HepG2 (cell line): Measurements from ENCODE around the gene LTA4H. TPM values are rescaled to one million over a fixed set of nuclear protein-coding genes. Genes with fewer than 3 reads are reported as not detected.

ENCODE experiments used
- ATAC-seq: fragments of 200-7000 bp; cut with Tn5 transposase; 3 replicates; pipeline ENCODE4 v1.9.1; 2020; ENCODE audit warnings: mild to moderate bottlenecking, moderate library complexity
- BruUV-seq: library from RNA; stranded (reverse); fragments of 400-500 nt; replicated peaks from 2 replicates; lab custom pipeline; 2021; lab: Mats Ljungman, UMichigan
- CTCF ChIA-PET: fragments of 300-600 bp; formaldehyde crosslinking; extraction: SDS; loops from one replicate; lab custom pipeline; 2021; ENCODE audit warnings: low total read pairs, inconsistent platforms, low intra/inter-chr PET ratio; lab: Yijun Ruan, JAX
- POLR2A ChIA-PET: fragments of 350-600 bp; sonication (Branson Sonifier 250); formaldehyde crosslinking; loops from one replicate; lab custom pipeline; 2020; ENCODE audit warnings: antibody characterized with exemption, inconsistent platforms; lab: Yijun Ruan, JAX
- DNase-seq: peaks from one replicate; pipeline ENCODE4 v3.0.0-alpha.2; 2015; ENCODE audit warnings: low spot score
- FAIRE-seq: peaks from 3 replicates; lab custom pipeline; 2011; peaks lifted over from hg19 to GRCh38; lab: Jason Lieb, UNC
- H2AFZ ChIP-seq: one replicate; pipeline ENCODE4 v1.6.1; 2011; ENCODE audit warnings: low read length, inconsistent platforms
- H3K27ac ChIP-seq: fragments of 300-600 bp; 3 replicates; pipeline ENCODE4 v1.8.0; 2011; ENCODE audit warnings: mixed run types, mild to moderate bottlenecking, mixed read lengths, low read length, inconsistent platforms; ENCODE audit not compliant: insufficient read depth; ENCODE audit errors: extremely low read length
- H3K27me3 ChIP-seq, 2 experiments: fragments of 200-600 bp in 1 of 2; 2 replicates in 1 of 2; 3 replicates in 1 of 2; pipeline versions ENCODE4 v1.6.0 to v1.8.0; 2011; ENCODE audit warnings: low read length in 2 of 2, mild to moderate bottlenecking in 2 of 2, moderate library complexity in 2 of 2, inconsistent platforms in 1 of 2; ENCODE audit not compliant: insufficient read depth in 2 of 2, control insufficient read depth in 1 of 2
- H3K36me3 ChIP-seq, 2 experiments: fragments of 200-600 bp in 1 of 2; replicated peaks in 1 of 2; 2 replicates in 1 of 2; 3 replicates in 1 of 2; pipeline versions ENCODE4 v1.5.1 to v1.8.0; 2011; ENCODE audit warnings: low read length in 2 of 2, inconsistent platforms in 1 of 2; ENCODE audit not compliant: insufficient read depth in 2 of 2, control insufficient read depth in 1 of 2
- H3K4me1 ChIP-seq: 2 replicates; pipeline ENCODE4 v1.5.1; 2012; ENCODE audit warnings: low read length, inconsistent platforms; ENCODE audit not compliant: insufficient read depth
- H3K4me2 ChIP-seq: 2 replicates; pipeline ENCODE4 v1.6.0; 2011; ENCODE audit warnings: low read depth, low read length, inconsistent platforms
- H3K4me3 ChIP-seq, 3 experiments: fragments of 200-600 bp in 1 of 3; sonication (generic), shearing (Covaris generic) in 1 of 3; replicated peaks in 1 of 3; 2 replicates each; pipeline ENCODE4 v1.5.1; 2011 to 2016; ENCODE audit warnings: low read length in 3 of 3, inconsistent platforms in 2 of 3, low read depth in 2 of 3, mild to moderate bottlenecking in 2 of 3, control low read depth in 1 of 3, mixed read lengths in 1 of 3; ENCODE audit not compliant: insufficient read depth in 1 of 3
- H3K79me2 ChIP-seq: one replicate; pipeline ENCODE4 v1.6.1; 2011; ENCODE audit warnings: low read length, inconsistent platforms; ENCODE audit not compliant: insufficient read depth
- H3K9ac ChIP-seq: 2 replicates; pipeline ENCODE4 v1.6.0; 2011; ENCODE audit warnings: mild to moderate bottlenecking, low read depth, low read length, inconsistent platforms; ENCODE audit not compliant: insufficient read depth
- H3K9me3 ChIP-seq: 2 replicates; pipeline ENCODE4 v1.5.1; 2012; ENCODE audit warnings: mild to moderate bottlenecking, low read length
- H4K20me1 ChIP-seq: 2 replicates; pipeline ENCODE4 v1.6.0; 2011; ENCODE audit warnings: inconsistent platforms, mild to moderate bottlenecking, low read length, moderate library complexity; ENCODE audit not compliant: insufficient read depth
- GFI1 ChIP-seq: sonication (generic); formaldehyde crosslinking; IDR thresholded peaks from 2 replicates; pipeline ENCODE4 v1.5.0; 2020; ENCODE audit warnings: missing genetic modification reagents, mild to moderate bottlenecking, borderline replicate concordance
- HMG20B ChIP-seq: conservative IDR thresholded peaks from 2 replicates; pipeline ENCODE4 v1.6.1; 2016; ENCODE audit warnings: missing genetic modification reagents, missing compliant biosample characterization
- NCOR1 ChIP-seq: fragments of 200-600 bp; sonication (generic); IDR thresholded peaks from 2 replicates; pipeline ENCODE4 v1.7.0; 2017; ENCODE audit warnings: antibody characterized with exemption, low read length, borderline replicate concordance
- NFIC ChIP-seq: IDR thresholded peaks from 2 replicates; pipeline ENCODE4 v1.6.1; 2012; ENCODE audit warnings: mild to moderate bottlenecking, low read length, inconsistent platforms
- POLR2AphosphoS5 ChIP-seq: IDR thresholded peaks from 2 replicates; pipeline ENCODE4 v1.6.1; 2012; ENCODE audit warnings: low read depth, low read length
- ZFY ChIP-seq: sonication (generic); formaldehyde crosslinking; IDR thresholded peaks from 2 replicates; pipeline ENCODE4 v1.4.0; 2020; ENCODE audit warnings: missing genetic modification reagents
- WGBS: methylation state at CpG from one replicate; pipeline ENCODE4 v1.1.6; 2017; ENCODE audit warnings: low lambda C conversion rate; 5-methylcytosine and 5-hydroxymethylcytosine counted together
- in situ Hi-C: cut with HindIII; loops from 2 replicates; pipeline ENCODE4 v1.10.0; 2017; ENCODE audit warnings: low pct_unique_long_range_greater_than_20kb; ENCODE audit not compliant: extremely low pct_ligation_motif_present
- intact Hi-C: fragments of 100-400 bp; cut with micrococcal nuclease; formaldehyde crosslinking; loops from one replicate; pipeline ENCODE4 v1.10.0; 2022; ENCODE audit not compliant: unreplicated experiment
- polyA plus RNA-seq, 8 experiments: library from polyadenylated mRNA; depleted of rRNA in 3 of 8; stranded (reverse) in 7 of 8; unstranded in 1 of 8; fragments of >200 nt; fragmentation: Illumina TruSeq in 4 of 8; extraction: Trizol in 4 of 8; gene quantifications; 2 replicates each; pipeline versions ENCODE4 v1.2.1 to v1.2.3, GENCODE V29; 2011 to 2016; ENCODE audit warnings: low read depth in 4 of 8, missing spikeins in 1 of 8, mixed read lengths in 1 of 8; ENCODE audit not compliant: insufficient read depth in 1 of 8
- total RNA-seq, 5 experiments: library from RNA; depleted of rRNA; stranded (reverse); fragments of >200 nt; fragmentation: Illumina TruSeq; extraction: Trizol; gene quantifications; 2 replicates each; pipeline ENCODE4 v1.2.3, GENCODE V29; 2016; ENCODE audit warnings: low read depth in 1 of 5
- TF ChIP-seq, protein P1 (sequence below): fragments of 450-650 bp; IDR thresholded peaks from 2 replicates; pipeline ENCODE4 v1.6.1; 2016

LTA4H gene
- total and polyA plus RNA-seq, 2 of the 13 experiments (the other 11 are each of a cell fraction or from before 2014, with no cell fraction given): 87.5 to 90.4 TPM

DNA sequence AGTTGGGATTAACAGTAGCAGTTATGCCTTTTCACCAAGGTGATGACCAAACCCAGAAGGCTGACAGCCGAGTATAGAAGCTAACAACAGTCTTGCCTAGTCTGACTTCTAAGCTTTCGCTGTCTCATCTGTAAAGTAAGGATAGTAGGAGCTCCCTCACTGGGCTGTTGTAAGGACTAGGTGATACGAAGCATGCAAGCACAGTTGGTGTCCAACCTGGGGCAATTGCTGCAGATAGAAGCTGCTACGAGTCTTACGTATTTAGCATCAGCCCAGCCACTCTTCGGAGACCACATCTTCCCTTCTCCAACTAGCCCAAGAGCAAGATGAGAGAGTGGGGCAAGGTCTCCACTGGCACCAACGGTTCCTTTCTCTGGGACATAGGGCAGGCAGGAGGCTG, 45.3 kb downstream of the LTA4H start:
- H3K9ac ChIP-seq: no peak overlapping the region
- no peaks in the 10 kb centered on the region for H3K79me2 ChIP-seq
- TF ChIP-seq GFI1 (CRISPR knock-in tag) (no peak), NCOR1 (no peak), HMG20B (CRISPR knock-in tag) (no peak)
- TF ChIP-seq, protein P1, sequence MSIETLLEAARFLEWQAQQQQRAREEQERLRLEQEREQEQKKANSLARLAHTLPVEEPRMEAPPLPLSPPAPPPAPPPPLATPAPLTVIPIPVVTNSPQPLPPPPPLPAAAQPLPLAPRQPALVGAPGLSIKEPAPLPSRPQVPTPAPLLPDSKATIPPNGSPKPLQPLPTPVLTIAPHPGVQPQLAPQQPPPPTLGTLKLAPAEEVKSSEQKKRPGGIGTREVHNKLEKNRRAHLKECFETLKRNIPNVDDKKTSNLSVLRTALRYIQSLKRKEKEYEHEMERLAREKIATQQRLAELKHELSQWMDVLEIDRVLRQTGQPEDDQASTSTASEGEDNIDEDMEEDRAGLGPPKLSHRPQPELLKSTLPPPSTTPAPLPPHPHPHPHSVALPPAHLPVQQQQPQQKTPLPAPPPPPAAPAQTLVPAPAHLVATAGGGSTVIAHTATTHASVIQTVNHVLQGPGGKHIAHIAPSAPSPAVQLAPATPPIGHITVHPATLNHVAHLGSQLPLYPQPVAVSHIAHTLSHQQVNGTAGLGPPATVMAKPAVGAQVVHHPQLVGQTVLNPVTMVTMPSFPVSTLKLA: no peak
- BruUV-seq: no TSS peak
- no peaks in the 10 kb centered on the region; a peak in 1 of 5 replicates for H3K36me3 ChIP-seq
- CTCF ChIA-PET: no interaction called here
- no peaks in the 10 kb centered on the region for H4K20me1 ChIP-seq
- no peak overlapping the region for H3K4me3 ChIP-seq
- intact Hi-C loops (no loop called here), in situ Hi-C loops (loop anchor here (25.0 kb wide), 1 partner anchor 403 kb away; no protein-coding TSS in a partner anchor)
- POLR2A ChIA-PET: interaction anchor here (1.1 to 1.6 kb wide), 2 partner anchors 12 to 48 kb away, joined by 6 to 10 read pairs; partner anchors contain the start of genes AMDHD1 and CCDC38
- FAIRE-seq (no peak), ATAC-seq (no peak), DNase-seq (no peak)
- no peak overlapping the region for H2AFZ ChIP-seq
- 93% methylated on average over 7 of the region's 7 CpGs for WGBS
- H3K9me3 ChIP-seq: no peaks in the 10 kb centered on the region
- H3K27ac ChIP-seq: no peak overlapping the region
- no peak overlapping the region for H3K4me2 ChIP-seq
- peaks cover 13% of the 10 kb centered on the region for H3K4me1 ChIP-seq
- H3K27me3 ChIP-seq: no peaks in the 10 kb centered on the region

- Histone ChIP-seq H3K27ac (no peak overlapping the region), H3K36me3 (no peaks in the 10 kb centered on the region; a peak in 1 of 5 replicates), H3K9ac (no peak overlapping the region), H3K4me2 (no peak overlapping the region), H4K20me1 (no peaks in the 10 kb centered on the region), H3K4me3 (no peak overlapping the region), H3K9me3 (no peaks in the 10 kb centered on the region), H3K4me1 (peaks cover 8% of the 10 kb centered on the region), H3K79me2 (no peaks in the 10 kb centered on the region), H3K27me3 (no peaks in the 10 kb centered on the region), H2AFZ (no peak overlapping the region)
- DNase-seq (no peak), FAIRE-seq (no peak), ATAC-seq (no peak)
- intact Hi-C loops: no loop called here
- in situ Hi-C loops: loop anchor here (25.0 kb wide), 1 partner anchor 402 kb away; no protein-coding TSS in a partner anchor
- ChIA-PET POLR2A (interaction anchor here (0.7 to 1.6 kb wide), 3 partner anchors 12 to 47 kb away, joined by 4 to 10 read pairs (median 6); partner anchors contain the start of genes AMDHD1 and CCDC38), CTCF (no interaction called here)
- WGBS: 96% methylated on average over 4 of the region's 4 CpGs
- no TSS peak for BruUV-seq
- TF ChIP-seq NFIC: no peak
- TF ChIP-seq ZFY (CRISPR knock-in tag): no peak
- TF ChIP-seq POLR2AphosphoS5: no peak
These were observed 45.8 kb downstream of the LTA4H start for GRCh38 chr12:95989504-95990123.
